IMR-90 (cell line): ENCODE measurements around the gene TPP1. TPM values are rescaled to one million over a fixed set of nuclear protein-coding genes. Genes with fewer than 3 reads are reported as not detected.

Experiments
- ATAC-seq: fragments of 200-7000 bp; cut with Tn5 transposase; 2 replicates; pipeline ENCODE4 v1.9.1; 2020; ENCODE audit warnings: low read depth, mild to moderate bottlenecking, moderate library complexity
- BruUV-seq: library from RNA; stranded (reverse); fragments of 400-500 nt; replicated peaks from 2 replicates; lab custom pipeline; 2021; lab: Mats Ljungman, UMichigan
- CTCF ChIA-PET: fragments of 300-600 bp; formaldehyde crosslinking; extraction: SDS; loops from one replicate; lab custom pipeline; 2021; ENCODE audit warnings: antibody characterized with exemption; lab: Yijun Ruan, JAX
- POLR2A ChIA-PET: fragments of 300-600 bp; sonication (Branson Sonifier 250); formaldehyde crosslinking; loops from one replicate; lab custom pipeline; 2022; ENCODE audit warnings: antibody characterized with exemption; ENCODE audit not compliant: unreplicated experiment; lab: Charles Lee
- DNase-seq: peaks from one replicate; pipeline ENCODE4 v3.0.0; 2013
- H2AFZ ChIP-seq: replicated peaks from 2 replicates; pipeline ENCODE3; 2013; ENCODE audit warnings: low read length, mild to moderate bottlenecking; ENCODE audit not compliant: poor library complexity
- H2AK5ac ChIP-seq: 2 replicates; pipeline ENCODE4 v1.6.1; 2013; ENCODE audit warnings: low read depth, low read length, inconsistent platforms
- H2AK9ac ChIP-seq: replicated peaks from 2 replicates; pipeline ENCODE3; 2013; ENCODE audit warnings: mild to moderate bottlenecking, low read depth, low read length, moderate library complexity; ENCODE audit not compliant: poor library complexity
- H2BK120ac ChIP-seq: 2 replicates; pipeline ENCODE4 v1.6.1; 2013; ENCODE audit warnings: low read depth, low read length, inconsistent platforms
- H2BK15ac ChIP-seq: 3 replicates; pipeline ENCODE4 v1.6.1; 2013; ENCODE audit warnings: low read depth, low read length, inconsistent platforms
- H2BK20ac ChIP-seq: 2 replicates; pipeline ENCODE4 v1.6.1; 2013; ENCODE audit warnings: low read depth, mild to moderate bottlenecking, inconsistent platforms, low read length, moderate library complexity
- H2BK5ac ChIP-seq: 2 replicates; pipeline ENCODE4 v1.6.1; 2013; ENCODE audit warnings: mild to moderate bottlenecking, low read depth, low read length, inconsistent platforms; ENCODE audit not compliant: poor library complexity, severe bottlenecking
- H3K14ac ChIP-seq: replicated peaks from 2 replicates; pipeline ENCODE4 v1.6.1; 2013; ENCODE audit warnings: low read depth, low read length, inconsistent platforms
- H3K18ac ChIP-seq: 2 replicates; pipeline ENCODE4 v1.6.1; 2013; ENCODE audit warnings: low read depth, low read length, control low read depth
- H3K23ac ChIP-seq: 2 replicates; pipeline ENCODE4 v1.6.1; 2013; ENCODE audit warnings: low read depth, low read length, inconsistent platforms
- H3K27ac ChIP-seq: 2 replicates; pipeline ENCODE4 v1.5.1; 2013; ENCODE audit warnings: mild to moderate bottlenecking, control low read depth, low read length; ENCODE audit not compliant: insufficient read depth
- H3K27me3 ChIP-seq: 2 replicates; pipeline ENCODE4 v1.6.1; 2013; ENCODE audit warnings: low read length; ENCODE audit not compliant: control insufficient read depth, insufficient read depth
- H3K36me3 ChIP-seq: 2 replicates; pipeline ENCODE4 v1.6.1; 2013; ENCODE audit warnings: low read length, mixed read lengths; ENCODE audit not compliant: control insufficient read depth, insufficient read depth
- H3K4ac ChIP-seq: 2 replicates; pipeline ENCODE4 v1.6.1; 2013; ENCODE audit warnings: low read depth, low read length, inconsistent platforms
- H3K4me1 ChIP-seq: 2 replicates; pipeline ENCODE4 v1.6.1; 2013; ENCODE audit warnings: low read length, mixed read lengths; ENCODE audit not compliant: control insufficient read depth, insufficient read depth
- H3K4me2 ChIP-seq: 2 replicates; pipeline ENCODE4 v1.6.1; 2013; ENCODE audit warnings: low read depth, mild to moderate bottlenecking, control low read depth, low read length, moderate library complexity
- H3K4me3 ChIP-seq: 2 replicates; pipeline ENCODE4 v1.5.1; 2013; ENCODE audit warnings: low read depth, mild to moderate bottlenecking, control low read depth, low read length, moderate library complexity; ENCODE audit not compliant: insufficient read depth
- H3K56ac ChIP-seq: 2 replicates; pipeline ENCODE4 v1.6.1; 2013; ENCODE audit warnings: low read length, inconsistent platforms; ENCODE audit not compliant: insufficient read depth; ENCODE audit errors: extremely low read depth
- H3K79me1 ChIP-seq, 2 experiments: 2 replicates each; pipeline ENCODE4 v1.6.1; 2013; ENCODE audit warnings: low read length in 2 of 2, inconsistent platforms in 1 of 2, low read depth in 1 of 2
- H3K9ac ChIP-seq: 2 replicates; pipeline ENCODE4 v1.6.1; 2013; ENCODE audit warnings: low read depth, low read length, control low read depth
- H3K9me1 ChIP-seq: 2 replicates; pipeline ENCODE4 v1.6.1; 2013; ENCODE audit warnings: low read length, inconsistent platforms; ENCODE audit not compliant: insufficient read depth
- H3K9me3 ChIP-seq: 2 replicates; pipeline ENCODE4 v1.6.1; 2013; ENCODE audit warnings: low read length; ENCODE audit not compliant: control insufficient read depth, insufficient read depth
- H4K20me1 ChIP-seq: 2 replicates; pipeline ENCODE4 v1.6.1; 2013; ENCODE audit warnings: low read length, inconsistent platforms; ENCODE audit not compliant: insufficient read depth
- H4K5ac ChIP-seq: 2 replicates; pipeline ENCODE4 v1.6.1; 2013; ENCODE audit warnings: mild to moderate bottlenecking, low read depth, low read length, control low read depth
- H4K8ac ChIP-seq, 2 experiments: 2 replicates each; pipeline ENCODE4 v1.6.1; 2013; ENCODE audit warnings: low read depth in 2 of 2, low read length in 2 of 2, control low read depth in 1 of 2, inconsistent platforms in 1 of 2
- H4K91ac ChIP-seq: 2 replicates; pipeline ENCODE4 v1.6.1; 2013; ENCODE audit warnings: low read depth, low read length, inconsistent platforms; ENCODE audit not compliant: insufficient read depth
- MAZ ChIP-seq: IDR thresholded peaks from 2 replicates; pipeline ENCODE4 v1.6.1; 2012; ENCODE audit warnings: low read depth, mild to moderate bottlenecking, low read length, improper control_type of control experiment, moderate library complexity, borderline replicate concordance
- NFE2L2 ChIP-seq: fragments of 150-350 bp; IDR thresholded peaks from 2 replicates; pipeline ENCODE4 v1.6.1; 2016; ENCODE audit warnings: low read depth, mild to moderate bottlenecking, low read length
- RAD21 ChIP-seq: IDR thresholded peaks from 2 replicates; pipeline ENCODE4 v1.6.1; 2012; ENCODE audit warnings: low read length, improper control_type of control experiment
- WGBS, 2 experiments: methylation state at CpG; one replicate each; pipeline versions ENCODE4 v1.1.5 to v1.1.7; 2013; ENCODE audit warnings: missing lambda C conversion rate in 2 of 2; ENCODE audit not compliant: insufficient read length in 1 of 2; ENCODE audit errors: extremely low coverage in 2 of 2; 5-methylcytosine and 5-hydroxymethylcytosine counted together
- dilution Hi-C: fragments of 300-500 bp; cut with HindIII; formaldehyde crosslinking; loops from one replicate; pipeline ENCODE4 v1.14.3; 2018; ENCODE audit warnings: low sequenced_read_pairs; ENCODE audit not compliant: unreplicated experiment
- in situ Hi-C: fragments of 300-500 bp; cut with MboI; formaldehyde crosslinking; loops from 3 replicates; pipeline ENCODE4 v1.14.3; 2019; ENCODE audit warnings: low sequenced_read_pairs, inconsistent platforms, mixed read lengths
- intact Hi-C: fragments of 100-400 bp; cut with micrococcal nuclease; formaldehyde crosslinking; loops from 2 replicates; pipeline ENCODE4 v1.10.0; 2022
- polyA plus RNA-seq, 3 experiments: library from polyadenylated mRNA; depleted of rRNA; stranded (reverse); fragments of >200 nt; gene quantifications; 2 replicates each; pipeline ENCODE4 v1.2.3, GENCODE V29; 2012; ENCODE audit warnings: low replicate concordance in 1 of 3
- total RNA-seq: library from RNA; depleted of rRNA; stranded (reverse); fragments of >200 nt; gene quantifications from 2 replicates; pipeline ENCODE4 v1.2.3, GENCODE V29; 2012

The TPP1 gene
- total and polyA plus RNA-seq, 2 of the 4 experiments (the other 2 are of a cell fraction): 33.5 to 108 TPM

DNA sequence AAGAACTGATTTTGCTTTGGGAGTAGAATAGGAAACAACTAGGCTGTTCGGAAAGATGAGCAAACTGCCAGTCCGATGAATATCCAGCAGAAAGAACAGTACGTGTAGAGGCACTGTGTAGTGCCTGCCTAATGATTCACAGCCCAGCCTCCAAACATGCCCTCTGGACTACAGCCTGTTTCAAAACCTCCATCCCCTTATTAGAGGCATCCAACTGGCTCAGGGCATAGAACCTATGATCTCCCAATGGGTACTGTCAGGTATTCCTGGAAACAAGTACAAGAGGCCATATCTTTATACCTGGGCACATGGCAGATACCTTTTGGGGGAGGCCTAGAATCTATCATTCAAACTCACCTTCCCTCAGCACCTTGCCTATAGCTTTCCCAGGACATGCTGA is 20.7 kb downstream of the TPP1 start:
- Histone ChIP-seq H2AFZ (no peak overlapping the region), H2AK5ac (no peak overlapping the region), H3K18ac (no peak overlapping the region), H2BK5ac (no peak overlapping the region), H3K4ac (no peak overlapping the region), H3K36me3 (peaks cover 46% of the 10 kb centered on the region), H4K5ac (no peak overlapping the region), H3K79me1 (peaks cover 28 to 77% of the 10 kb centered on the region in 2 experiments), H3K14ac (no peak overlapping the region), H4K91ac (no peak overlapping the region), H2BK15ac (no peak overlapping the region), H2AK9ac (no peak overlapping the region), H2BK20ac (no peak overlapping the region), H3K4me2 (no peak overlapping the region), H3K4me3 (no peak overlapping the region), H3K4me1 (peaks cover 5% of the 10 kb centered on the region; the same call in 1 of the 2 replicates), H3K9me3 (no peaks in the 10 kb centered on the region), H3K27me3 (no peaks in the 10 kb centered on the region), H2BK120ac (no peak overlapping the region), H3K23ac (no peak overlapping the region), H3K9me1 (peaks cover 14% of the 10 kb centered on the region), H3K56ac (no peak overlapping the region), H4K8ac (no peak overlapping the region), H3K27ac (no peak overlapping the region), H3K9ac (no peak overlapping the region), H4K20me1 (peaks cover 3% of the 10 kb centered on the region; the same call in 1 of the 2 replicates)
- CTCF ChIA-PET: no interaction called here
- ATAC-seq (no peak), DNase-seq (no peak)
- in situ Hi-C loops: no loop called here
- BruUV-seq: no TSS peak
- no CpG with 5 or more reads among the region's 3 CpGs for WGBS, 2 experiments
- TF ChIP-seq NFE2L2 (no peak), RAD21 (no peak), MAZ (no peak)
- POLR2A ChIA-PET: no interaction called here
- dilution Hi-C loops: no loop called here
- intact Hi-C loops: no loop called here
